HFFc6 (cell line): ENCODE results near the gene MGAT4B. TPM values are rescaled to one million over a fixed set of nuclear protein-coding genes. Genes with fewer than 3 reads are reported as not detected.

Experiments
- DNase-seq: peaks from one replicate; pipeline ENCODE4 v3.0.0-alpha.2; 2018
- H3K27ac Mint-ChIP-seq: 2 replicates; pipeline ENCODE4 v1.8.0; 2020; ENCODE audit warnings: mild to moderate bottlenecking, mixed read lengths
- H3K27me3 Mint-ChIP-seq: 2 replicates; pipeline ENCODE4 v1.8.0; 2021; ENCODE audit warnings: mild to moderate bottlenecking, moderate library complexity, mixed read lengths; ENCODE audit not compliant: insufficient read depth
- H3K36me3 Mint-ChIP-seq: 2 replicates; pipeline ENCODE4 v1.8.0; 2021; ENCODE audit warnings: low read depth, mixed read lengths
- H3K4me1 Mint-ChIP-seq: 2 replicates; pipeline ENCODE4 v1.8.0; 2020; ENCODE audit warnings: low read depth, mixed read lengths
- H3K4me3 Mint-ChIP-seq: 2 replicates; pipeline ENCODE4 v1.8.0; 2020; ENCODE audit warnings: mild to moderate bottlenecking, moderate library complexity, mixed read lengths
- H3K9me3 Mint-ChIP-seq: 2 replicates; pipeline ENCODE4 v1.8.0; 2020; ENCODE audit warnings: mild to moderate bottlenecking, mixed read lengths
- CTCF ChIP-seq: fragments of 200-600 bp; sonication (generic); IDR thresholded peaks from 2 replicates; pipeline ENCODE4 v1.5.0; 2021; ENCODE audit warnings: antibody characterized with exemption, mild to moderate bottlenecking
- long read RNA-seq: library from polyadenylated mRNA; unstranded; transcript quantifications from one replicate; pipeline ENCODE4 v2.0.0, GENCODE V29; 2019
- total RNA-seq, 6 experiments: library from RNA; stranded (reverse); fragmentation: NEBNext Ultra II Directional; extraction: Animal tissue kit (Norgen Biotek cat#: 25700); gene quantifications; 2 replicates in 1 of 6; 3 replicates in 5 of 6; pipeline ENCODE4 v1.2.3, GENCODE V29; 2021

Gene MGAT4B
- total RNA-seq, result 100 to 1,000 TPM; 129 to 166 (median 148) TPM
- long read RNA-seq, transcript MGAT4B-201 (15 exons, 2,446 nt), result major isoform, 7 of 22 reads
- long read RNA-seq, partial matches to known transcripts, result 12 of 22 reads
- long read RNA-seq, other reads (novel, unspliced or antisense), result 0 of 22 reads

GRCh38 chr5:179806250-179807048 is at the start of gene MGAT4B:
MGAT4B (minus strand) TSS chr5:179806866; CDS start chr5:179806583, 283 bp downstream.
- Mint-ChIP-seq H3K27ac (0 out of 2 replicates have a peak within 1 kb of the TSS, but pooled peaks have one; percentile 24), H3K9me3 (no peaks in the 10 kb centered on the region), H3K4me1 (peaks cover 22% of the 10 kb centered on the region), H3K36me3 (0 out of 2 replicates have a peak, but pooled peaks cover 7% of the 10 kb centered on the region), H3K27me3 (no peaks in the 10 kb centered on the region; the same call in 1 of the 2 replicates), H3K4me3 (peak within 1 kb of the TSS; percentile 77)
- peak; percentile 48 for DNase-seq
- no peak for TF ChIP-seq CTCF

GRCh38 chr5:179854356-179854755 is 47.7 kb upstream of the MGAT4B start:
- H3K4me3 Mint-ChIP-seq, result no peak overlapping the region
- H3K27me3 Mint-ChIP-seq, result peaks cover 2% of the 10 kb centered on the region; the same call in 1 of the 2 replicates
- no peaks in the 10 kb centered on the region; the same call in 1 of the 2 replicates for H3K36me3 Mint-ChIP-seq
- DNase-seq, result no peak
- H3K4me1 Mint-ChIP-seq, result peaks cover 11% of the 10 kb centered on the region
- no peak overlapping the region for H3K27ac Mint-ChIP-seq
- H3K9me3 Mint-ChIP-seq, result no peaks in the 10 kb centered on the region
- TF ChIP-seq CTCF, result no peak

- peaks cover 9% of the 10 kb centered on the region for H3K4me1 Mint-ChIP-seq
- no peaks in the 10 kb centered on the region for H3K27me3 Mint-ChIP-seq
- H3K36me3 Mint-ChIP-seq, result no peaks in the 10 kb centered on the region; the same call in 1 of the 2 replicates
- DNase-seq, result no peak
- no peak overlapping the region for H3K4me3 Mint-ChIP-seq
- no peak for TF ChIP-seq CTCF
- H3K9me3 Mint-ChIP-seq, result no peaks in the 10 kb centered on the region
- H3K27ac Mint-ChIP-seq, result no peak overlapping the region; the same call in 1 of the 2 replicates
Observed at GRCh38 chr5:179852993-179853547, 46.4 kb upstream of the MGAT4B start.

GRCh38 chr5:179841621-179842020 is 35.0 kb upstream of the MGAT4B start:
- TF ChIP-seq CTCF, result no peak
- Mint-ChIP-seq H3K36me3 (peaks cover 42% of the 10 kb centered on the region), H3K27ac (no peak overlapping the region), H3K4me3 (no peak overlapping the region; the same call in 1 of the 2 replicates), H3K27me3 (peaks cover 11% of the 10 kb centered on the region), H3K9me3 (peaks cover 20% of the 10 kb centered on the region), H3K4me1 (peaks cover 2% of the 10 kb centered on the region; the same call in 1 of the 2 replicates)
- DNase-seq, result no peak

- Mint-ChIP-seq H3K4me1 (peaks cover 9% of the 10 kb centered on the region; the same call in 1 of the 2 replicates), H3K36me3 (peaks cover 45% of the 10 kb centered on the region), H3K27ac (no peak overlapping the region), H3K9me3 (peaks cover 15% of the 10 kb centered on the region), H3K27me3 (peaks cover 11% of the 10 kb centered on the region), H3K4me3 (no peak overlapping the region)
- no peak for DNase-seq
- no peak for TF ChIP-seq CTCF
Observed at GRCh38 chr5:179840766-179841165, 34.1 kb upstream of the MGAT4B start.
